Germinal center (tissue), 1 donor: ENCODE results near the gene GPC6.

Source experiments
- DNase-seq: peaks from one replicate; pipeline ENCODE4 v3.0.0; 2012; ENCODE audit warnings: mixed read lengths, low spot score

Gene GPC6

DNA sequence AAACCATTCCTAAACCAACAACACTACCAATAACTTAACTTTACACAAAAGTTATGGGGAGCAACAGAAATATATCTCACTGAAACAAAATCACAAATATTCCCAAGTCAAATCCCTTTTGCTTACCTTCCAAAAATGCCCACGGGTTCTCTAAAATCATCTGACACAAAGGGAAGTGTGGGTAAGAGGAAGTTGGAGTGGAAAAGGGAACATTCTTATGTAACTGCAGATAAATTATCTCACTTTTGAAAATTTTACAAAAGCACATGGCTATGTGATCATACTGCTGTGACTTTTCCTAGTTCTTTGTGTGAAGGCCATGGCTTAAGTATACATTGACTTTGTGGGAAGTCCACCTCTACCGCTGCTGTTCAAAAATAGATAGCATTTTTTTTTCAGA is 350.5 kb downstream of the GPC6 start:
- no peak for DNase-seq

DNA sequence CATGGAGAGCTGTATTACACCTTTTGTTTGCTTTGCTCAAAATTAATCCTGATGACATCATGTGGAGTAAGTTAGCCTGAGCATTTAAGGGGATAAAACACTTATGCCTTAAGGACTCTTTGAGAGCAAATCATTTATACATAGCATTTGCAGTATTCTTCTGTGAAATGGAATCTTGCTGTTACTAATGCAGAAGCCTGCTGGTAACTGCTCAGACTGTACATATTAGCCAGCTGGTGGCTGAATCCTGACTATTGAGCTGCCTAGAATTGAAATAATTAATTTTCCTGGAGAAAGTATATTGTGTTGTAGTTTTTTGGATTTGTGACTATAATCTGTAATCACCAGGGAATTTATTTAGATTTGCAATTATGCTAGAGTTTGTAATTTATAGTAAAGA is 363.2 kb downstream of the GPC6 start:
- no peak for DNase-seq

DNA sequence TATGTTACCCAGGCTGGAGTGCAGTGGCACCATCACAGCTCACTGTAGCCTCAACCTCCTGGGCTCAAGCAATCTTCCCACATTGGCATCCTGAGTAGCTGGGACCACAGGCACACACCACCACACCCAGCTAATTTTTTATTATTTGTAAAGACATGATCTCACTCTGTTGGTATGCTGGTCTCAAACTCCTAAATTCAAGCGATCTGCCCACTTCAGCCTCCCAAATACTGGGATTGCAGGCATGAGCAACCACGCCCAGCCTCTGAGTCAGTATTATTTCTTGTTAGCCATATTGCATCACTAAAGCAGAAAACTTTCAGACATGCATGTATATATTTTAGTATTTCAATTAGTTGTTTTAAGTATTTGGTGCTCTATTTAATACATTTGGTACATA is 376.4 kb downstream of the GPC6 start:
- DNase-seq: no peak

DNA sequence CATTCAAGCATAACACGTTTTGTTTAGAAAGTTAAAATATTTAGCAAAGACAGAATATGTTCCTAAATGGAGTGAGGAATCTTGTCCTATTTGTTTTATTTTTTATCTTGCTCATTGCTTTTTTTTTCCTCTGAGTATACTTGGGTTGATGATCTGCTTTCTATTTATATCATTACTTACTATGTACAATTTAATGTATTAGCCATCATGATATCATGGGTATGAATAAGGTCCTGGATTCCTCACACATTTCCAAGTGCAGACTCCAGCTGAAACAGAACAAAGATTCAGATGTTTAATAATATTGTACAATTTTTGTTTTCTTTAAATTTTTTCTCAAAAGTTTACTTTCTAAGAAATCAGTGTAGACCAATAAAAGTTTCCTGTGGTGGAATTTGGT is 388.2 kb downstream of the GPC6 start:
- DNase-seq: no peak

DNA sequence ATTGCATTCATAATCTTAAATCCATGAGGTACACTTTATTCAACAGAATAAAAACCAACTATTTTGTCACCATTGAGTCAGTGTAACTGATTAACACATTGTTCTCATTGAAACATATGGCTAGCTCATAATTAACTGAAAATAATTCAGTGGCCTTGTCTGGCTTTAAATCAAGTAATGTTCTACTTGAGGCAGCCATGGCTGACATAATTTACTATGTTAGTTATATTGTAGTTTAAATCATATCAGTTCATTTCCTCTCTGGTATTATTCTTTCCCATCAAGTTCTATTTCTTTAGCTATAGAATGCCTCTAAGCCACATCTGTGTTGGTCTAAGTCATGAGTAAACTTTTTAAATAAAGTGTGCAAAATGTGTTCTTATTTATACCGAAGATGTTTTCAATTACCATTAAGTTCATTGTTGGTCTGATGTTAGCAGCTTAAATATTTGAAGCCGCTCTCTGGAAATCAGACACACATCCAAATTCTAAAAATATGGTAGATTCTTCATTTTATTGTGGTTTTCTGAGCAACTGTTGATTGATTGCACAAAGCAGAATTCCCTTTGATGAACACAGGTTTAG is 393.7 kb downstream of the GPC6 start:
- DNase-seq: no peak

DNA sequence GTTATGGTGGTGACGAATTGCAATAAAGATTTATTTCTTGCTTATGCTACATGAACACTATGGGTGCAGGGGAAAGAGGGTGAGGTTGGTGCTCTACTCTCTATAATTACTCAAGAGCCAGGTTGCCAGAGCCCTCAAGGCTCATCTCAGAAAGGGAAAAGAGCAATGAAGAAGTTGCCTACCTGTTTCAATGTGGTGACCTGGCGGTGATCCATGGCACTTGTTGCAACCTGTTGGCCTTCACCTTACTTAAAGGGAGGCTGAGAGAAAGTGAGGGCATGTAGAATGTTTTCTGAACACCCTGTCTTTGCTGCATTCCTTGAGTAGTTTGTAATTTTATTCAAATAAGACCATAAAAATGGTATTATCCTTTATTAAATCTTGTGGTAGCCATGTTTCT is 394.4 kb downstream of the GPC6 start:
- no peak for DNase-seq

DNA sequence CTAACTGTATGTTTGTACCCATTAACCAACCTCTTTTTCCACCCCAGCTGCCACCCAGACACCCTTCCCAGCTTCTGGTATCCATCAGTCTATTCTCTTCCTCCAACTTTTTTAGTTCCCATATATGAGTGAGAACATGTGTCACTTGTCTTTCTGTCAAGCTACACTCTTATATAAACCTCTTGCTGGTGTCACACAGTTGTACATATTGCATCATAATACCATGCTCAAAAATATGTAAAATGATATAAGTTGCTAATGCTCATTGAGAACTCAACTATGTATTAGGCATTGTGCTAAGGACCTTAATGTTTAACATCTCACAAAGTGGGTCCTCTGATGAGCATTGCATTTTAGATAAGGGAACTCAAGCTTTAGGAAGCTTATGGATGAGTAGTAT is 395.4 kb downstream of the GPC6 start:
- DNase-seq: no peak

DNA sequence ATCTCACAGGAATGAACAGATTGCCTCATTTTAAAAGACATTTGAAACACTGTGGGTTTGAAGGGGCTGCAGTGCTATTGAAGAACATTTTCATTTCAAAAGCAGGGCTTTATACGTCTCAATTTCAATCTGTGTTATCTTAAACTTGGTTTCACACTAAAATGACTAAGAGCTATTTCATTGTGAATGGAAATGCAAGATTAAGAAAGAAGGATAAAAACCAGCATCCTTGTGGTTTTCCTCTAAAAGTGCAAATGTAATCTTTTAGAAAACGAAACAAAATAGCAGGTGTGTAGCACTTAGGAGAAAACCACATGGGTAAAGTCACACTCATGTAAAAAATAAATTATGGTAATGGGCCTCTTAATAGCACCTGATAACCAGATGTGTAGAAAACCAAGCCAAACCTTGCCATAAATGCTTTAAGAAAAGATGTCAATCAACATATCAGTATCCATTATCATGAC is 397.7 kb downstream of the GPC6 start:
- no peak for DNase-seq

DNA sequence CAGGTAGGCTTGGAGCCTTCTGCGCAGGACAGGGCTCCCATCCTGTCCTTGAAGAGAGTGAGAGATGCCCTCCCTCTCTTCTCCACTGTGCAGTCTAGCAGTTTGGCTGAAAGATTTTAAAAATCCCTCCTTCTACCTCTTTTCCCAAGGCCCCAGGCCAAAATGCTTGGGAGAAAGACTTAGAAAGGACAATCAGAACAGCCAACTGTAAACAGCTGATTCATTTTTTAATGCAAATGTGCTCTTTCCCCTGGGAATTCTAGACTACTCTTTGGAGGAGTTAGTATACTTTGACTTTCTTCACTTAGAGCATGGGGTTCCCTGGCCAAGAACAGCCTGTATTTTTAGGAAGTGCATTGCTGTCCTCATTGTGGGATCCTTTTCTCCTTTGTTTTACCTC is 398.9 kb downstream of the GPC6 start:
- DNase-seq: no peak

DNA sequence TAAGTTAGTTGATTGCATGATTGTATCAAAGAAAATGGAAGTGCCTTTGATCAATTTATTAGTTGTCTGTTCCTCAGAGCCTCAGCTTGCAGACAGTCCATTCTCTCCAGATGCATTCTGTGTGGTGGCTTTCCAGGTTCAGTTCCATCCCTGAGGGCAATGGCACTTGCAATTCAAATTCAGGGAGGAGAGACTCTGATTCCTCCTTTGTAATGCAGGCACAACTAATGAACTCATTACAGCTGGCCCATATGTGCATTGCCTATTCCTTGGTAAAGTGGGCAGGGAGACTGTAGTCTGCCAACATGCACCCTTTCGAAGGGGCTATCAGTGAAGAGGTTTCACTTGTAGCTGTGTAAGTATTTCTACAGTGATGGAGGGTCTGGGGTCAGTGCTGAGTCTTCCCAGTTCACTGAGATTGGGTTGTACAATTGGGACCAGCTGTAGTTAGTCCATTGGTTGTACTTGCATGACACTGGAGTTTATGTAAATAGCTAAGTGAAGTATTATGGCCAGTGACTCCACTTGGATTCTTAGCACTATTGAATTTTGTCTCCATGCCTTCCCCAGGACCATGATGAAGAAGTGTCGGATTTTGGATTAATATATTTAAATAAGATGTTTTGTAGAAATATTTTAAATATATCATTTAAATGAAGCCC is 401.7 kb downstream of the GPC6 start:
- no peak for DNase-seq

DNA sequence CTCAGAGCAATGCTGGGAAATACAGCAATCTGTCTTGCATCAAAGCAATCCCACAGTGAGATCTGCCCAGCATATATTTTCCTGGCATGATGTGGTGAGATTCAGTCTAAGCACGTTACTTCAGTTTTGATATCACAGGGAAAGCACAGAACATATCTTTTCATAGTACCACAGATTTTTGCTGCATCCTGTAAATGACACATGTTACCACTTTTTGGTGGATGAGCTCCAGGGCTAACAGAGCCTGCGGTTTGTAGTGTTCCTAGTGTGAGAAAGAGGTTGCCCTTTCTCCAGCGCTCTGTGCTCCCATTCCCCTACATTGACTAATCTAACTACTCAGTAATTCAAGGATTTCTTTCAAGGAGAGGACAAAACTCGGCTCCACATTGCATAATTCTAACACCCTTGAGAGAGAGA is 409.0 kb downstream of the GPC6 start:
- no peak for DNase-seq

DNA sequence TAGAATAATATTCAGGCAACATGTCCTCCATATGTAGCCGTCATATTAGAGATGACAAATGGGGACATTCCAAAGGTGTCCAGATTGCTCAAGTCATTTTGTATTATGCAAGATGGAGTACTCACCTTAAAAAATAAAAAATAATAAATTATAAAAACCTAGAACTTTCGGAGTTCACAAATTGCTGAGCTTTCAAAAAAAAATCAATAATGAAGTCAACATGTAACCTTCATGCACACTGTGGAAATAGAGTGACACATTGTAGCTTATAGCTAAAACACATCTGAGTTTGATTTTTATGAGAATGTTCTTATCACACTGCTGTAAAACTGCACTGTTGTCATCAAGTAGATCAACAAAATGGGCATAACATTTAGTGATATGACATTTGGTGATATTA is 411.2 kb downstream of the GPC6 start:
- no peak for DNase-seq

DNA sequence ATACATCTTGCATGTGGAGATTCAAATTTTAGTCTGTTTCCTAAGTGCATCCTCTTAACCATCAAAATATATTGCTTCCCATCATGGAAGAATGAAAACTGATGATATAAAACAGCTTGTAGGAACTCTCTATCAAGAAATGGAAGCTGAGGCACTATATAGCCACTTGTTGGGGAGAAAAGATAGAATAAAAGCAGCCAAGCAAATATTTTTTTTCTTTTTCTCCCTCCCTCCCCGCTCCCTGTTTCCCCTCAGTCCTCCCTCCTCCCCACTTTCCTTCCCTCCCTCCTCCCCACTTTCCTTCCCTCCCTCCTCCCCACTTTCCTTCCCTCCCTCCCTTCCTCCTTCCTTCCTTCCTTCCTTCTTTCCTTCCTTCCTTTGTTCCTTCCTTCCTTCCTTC is 413.8 kb downstream of the GPC6 start:
- no peak for DNase-seq

DNA sequence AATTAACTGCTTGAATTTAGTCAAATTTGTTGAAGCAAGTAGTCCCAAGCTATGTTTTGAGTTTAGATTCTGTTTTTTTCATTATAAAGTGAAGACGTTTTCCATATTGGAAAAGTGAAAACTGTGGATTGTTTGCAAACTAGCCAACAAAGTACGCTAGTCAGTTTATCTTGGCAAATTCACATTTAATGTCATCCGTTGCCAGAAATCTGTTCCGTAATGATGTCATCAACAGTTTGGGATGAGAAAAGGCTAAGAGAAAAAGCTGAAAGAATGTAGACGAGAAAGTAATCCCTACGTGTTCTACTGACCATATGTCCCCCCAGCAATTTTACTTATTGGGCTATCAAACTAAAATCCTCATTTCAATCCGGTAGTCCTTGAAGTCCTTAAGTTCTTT is 419.6 kb downstream of the GPC6 start:
- DNase-seq: no peak

DNA sequence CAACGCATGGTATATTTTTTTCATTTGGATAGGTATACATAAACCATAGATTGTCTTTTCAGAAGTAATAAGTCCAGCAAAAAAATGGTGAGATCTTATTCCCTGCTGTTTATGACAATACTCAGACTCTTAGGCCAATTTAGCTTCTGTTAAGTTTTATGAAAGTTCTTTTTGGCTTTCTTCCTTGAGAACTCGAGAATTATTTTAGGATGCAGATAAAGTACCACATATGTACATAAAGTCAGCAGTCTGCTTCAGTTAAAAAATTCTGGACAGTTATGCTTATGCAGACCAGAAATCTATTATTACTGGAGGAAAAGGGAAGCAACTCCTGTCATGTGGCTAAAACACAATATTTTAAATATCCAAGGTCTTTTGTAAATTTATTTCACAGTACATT is 422.9 kb downstream of the GPC6 start:
- no peak for DNase-seq

DNA sequence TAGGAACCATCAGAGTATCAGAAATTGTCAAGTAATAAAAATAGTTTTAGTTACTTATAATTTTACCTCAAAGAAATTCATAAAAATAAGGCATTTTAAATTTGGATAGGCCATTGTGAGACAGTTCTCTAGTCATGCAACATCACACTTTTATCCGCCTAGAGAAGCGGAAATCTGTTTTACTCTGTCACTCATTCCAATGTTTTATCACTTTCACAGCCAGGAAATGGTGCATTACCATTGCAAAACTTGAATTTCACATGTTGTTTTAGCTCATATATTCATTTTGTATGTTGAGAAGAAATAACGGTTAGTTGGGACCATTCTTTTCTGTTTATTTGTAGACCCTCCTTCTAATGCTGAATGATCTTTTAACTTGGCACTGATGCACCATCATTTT is 427.2 kb downstream of the GPC6 start:
- DNase-seq: no peak

DNA sequence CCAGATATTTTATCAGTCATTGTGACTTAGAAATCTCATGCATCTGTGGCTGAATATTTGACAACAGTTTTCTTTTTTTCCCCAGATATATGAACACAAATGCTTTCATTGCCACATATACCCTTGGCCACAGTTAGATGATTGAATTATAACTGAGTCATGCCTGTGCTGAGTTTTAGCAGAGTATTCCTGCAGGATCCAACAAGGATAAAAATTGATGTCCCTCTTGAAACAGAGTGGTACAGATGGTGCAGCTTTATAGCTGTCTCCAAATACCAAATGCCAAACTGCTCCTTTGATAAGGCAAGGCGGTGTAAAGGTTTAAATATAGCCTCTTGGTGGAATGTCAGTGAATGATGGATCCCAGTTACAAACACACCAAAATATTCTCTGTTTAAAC is 428.5 kb downstream of the GPC6 start:
- DNase-seq: no peak

DNA sequence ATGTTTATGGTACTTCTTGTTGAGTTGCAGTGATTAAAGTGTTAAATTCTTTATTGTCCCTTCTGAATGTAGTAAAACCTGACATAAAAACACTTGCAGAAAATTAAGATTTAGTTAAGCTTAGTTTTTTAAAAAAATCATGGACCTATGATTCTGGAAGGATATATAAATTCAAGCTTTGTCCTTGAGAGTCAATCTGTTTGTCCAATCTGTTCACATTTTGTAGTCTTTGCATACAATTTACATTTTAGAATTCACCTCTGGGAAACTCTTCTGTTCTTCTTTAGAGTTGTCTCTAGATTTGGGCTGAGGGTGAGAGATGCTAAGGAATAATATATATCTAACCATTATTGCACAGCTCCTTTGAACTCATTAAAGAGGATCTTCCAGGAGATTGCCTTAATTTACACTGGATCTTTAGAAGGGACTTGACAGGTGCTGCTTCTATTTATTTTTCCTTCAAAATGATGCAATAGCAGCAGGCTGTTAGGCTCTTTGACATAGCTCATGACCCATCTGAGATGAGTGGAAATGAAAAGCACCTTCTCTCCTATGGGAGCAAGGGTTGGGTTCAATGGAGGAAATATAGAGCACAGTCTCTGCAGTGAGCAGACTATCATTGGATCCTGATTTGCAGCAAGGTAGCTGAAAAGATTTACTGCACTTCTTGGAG is 433.9 kb downstream of the GPC6 start:
- no peak for DNase-seq

DNA sequence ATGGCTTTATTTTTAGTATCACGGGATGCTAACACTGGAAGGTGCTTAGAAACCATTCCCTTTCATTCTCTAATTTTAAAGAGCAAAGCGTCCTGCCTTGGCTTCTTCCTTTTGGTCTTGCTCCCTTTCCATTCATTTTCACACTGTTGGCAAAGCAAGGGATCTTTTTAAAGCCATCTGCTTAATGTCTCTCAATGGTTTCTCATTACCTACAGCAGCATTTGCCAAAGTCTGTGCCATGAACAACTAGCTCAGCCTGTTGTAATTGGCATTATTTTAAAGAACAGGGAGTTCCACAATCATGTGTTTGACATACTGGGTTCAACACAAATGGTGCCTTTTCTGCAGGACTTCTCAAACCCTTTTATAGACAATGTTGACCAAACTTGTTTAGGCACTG is 444.3 kb downstream of the GPC6 start:
- no peak for DNase-seq

DNA sequence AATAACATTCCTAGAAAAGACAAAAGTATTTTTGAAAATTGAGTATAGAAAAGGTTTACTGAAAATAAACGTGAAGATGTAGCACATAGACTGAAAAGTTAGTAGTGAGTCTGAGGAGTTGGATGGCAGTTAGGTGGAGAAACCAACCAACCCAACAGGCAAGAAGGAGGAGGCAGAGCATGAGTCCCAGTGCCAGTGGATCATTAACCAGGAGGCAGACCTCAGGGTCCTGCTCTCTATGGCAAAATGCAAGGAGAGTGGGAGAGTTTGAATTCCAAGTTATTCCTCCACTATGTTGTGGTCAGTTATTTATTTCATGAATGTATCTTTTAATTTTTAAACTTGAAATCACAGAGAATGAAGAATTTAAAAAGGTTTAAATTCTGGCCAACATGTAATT is 446.4 kb downstream of the GPC6 start:
- no peak for DNase-seq

DNA sequence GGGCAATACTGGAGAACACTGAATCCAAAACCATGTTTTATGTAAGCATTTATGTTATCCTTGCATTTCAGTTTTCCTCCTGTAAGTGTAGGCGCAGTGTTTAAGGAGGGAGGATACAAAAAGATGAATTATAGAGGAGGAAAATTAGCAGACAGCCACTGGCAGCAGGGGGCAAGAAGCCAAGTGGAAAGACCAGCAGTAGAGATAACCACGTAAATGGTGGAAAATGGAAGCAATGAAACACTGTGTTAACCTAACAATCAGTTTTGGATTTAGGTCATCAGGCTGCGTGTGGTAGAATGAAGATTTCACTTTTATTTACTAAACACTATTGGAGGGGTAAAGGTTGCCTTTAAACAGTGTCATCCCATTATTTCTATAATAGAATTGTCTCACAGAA is 447.3 kb downstream of the GPC6 start:
- DNase-seq: no peak

DNA sequence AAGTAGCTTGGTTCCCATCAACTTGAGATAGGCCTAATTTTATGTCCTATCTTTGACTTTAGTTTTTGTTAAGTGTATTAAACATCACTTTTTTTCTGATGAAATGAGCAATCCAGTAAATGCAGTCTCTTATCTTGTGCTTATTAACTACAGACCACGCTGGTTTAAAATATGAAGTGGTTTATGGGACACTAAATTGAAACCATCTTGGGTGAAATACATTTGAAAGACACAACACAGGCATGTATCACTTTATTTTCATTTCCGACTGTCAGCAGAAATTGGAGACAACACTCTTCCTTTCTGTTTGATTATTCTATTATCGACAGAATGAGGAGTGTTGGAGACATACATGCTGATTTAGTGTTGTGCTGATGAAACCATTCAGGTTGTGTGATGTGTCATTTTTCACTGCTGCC is 447.7 kb downstream of the GPC6 start:
- no peak for DNase-seq

DNA sequence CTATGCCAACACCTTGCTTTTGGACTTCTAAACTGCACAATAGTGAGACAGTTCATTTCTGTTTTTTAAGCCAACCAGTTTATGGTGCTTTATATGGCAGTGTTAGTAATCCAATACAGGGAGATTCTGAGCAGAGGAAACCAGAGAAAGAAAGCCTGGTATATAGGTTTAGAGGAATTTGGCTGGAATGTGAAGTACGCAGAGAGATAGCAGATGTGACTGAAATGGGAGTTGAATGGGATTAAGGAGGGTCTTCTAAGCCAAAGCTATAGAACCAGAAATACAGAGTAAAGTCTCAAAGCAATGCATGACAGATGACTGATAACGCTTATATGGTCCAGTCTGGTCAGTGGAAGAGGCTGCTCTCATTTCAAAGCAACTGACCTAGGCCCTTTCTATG is 453.7 kb downstream of the GPC6 start:
- no peak for DNase-seq

DNA sequence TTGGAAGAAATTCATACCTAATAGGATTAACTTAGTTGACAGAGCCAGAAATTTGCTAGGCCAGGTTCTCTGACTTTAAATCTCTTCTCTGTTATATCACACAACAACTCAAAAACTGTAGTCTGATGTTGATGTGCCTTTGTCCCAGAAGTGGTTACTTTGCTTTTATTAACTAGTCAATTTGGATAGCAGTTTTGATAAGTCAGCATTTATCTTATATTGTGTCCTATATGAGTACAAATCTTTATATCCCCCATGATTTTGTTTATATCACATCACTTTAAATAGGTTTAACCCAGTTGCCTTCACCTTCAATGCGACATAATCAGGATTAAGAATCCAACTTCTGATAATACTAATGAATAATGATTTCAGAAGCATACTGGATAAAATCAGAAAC is 459.3 kb downstream of the GPC6 start:
- DNase-seq: no peak
